ENCODE data around the gene ECPAS.

ECPAS gene

GRCh38 chr9:111320631-111321030 is 163.6 kb downstream of the ECPAS start:
- no peak for DNase-seq

GRCh38 chr9:111316796-111317195 is 167.4 kb downstream of the ECPAS start:
- DNase-seq: no peak

Data from activated CD8-positive, alpha-beta memory T cell treated with anti-CD3 and anti-CD28 coated beads for 24 hours (primary cell).